Stimulated activated naive CD4-positive, alpha-beta T cell (primary cell): ENCODE measurements around the gene TMEM51.

Experiments
- DNase-seq, 6 experiments: peaks; one replicate each; lab custom pipeline; 2025; lab: John Stamatoyannopoulos, UW

The TMEM51 gene

DNA sequence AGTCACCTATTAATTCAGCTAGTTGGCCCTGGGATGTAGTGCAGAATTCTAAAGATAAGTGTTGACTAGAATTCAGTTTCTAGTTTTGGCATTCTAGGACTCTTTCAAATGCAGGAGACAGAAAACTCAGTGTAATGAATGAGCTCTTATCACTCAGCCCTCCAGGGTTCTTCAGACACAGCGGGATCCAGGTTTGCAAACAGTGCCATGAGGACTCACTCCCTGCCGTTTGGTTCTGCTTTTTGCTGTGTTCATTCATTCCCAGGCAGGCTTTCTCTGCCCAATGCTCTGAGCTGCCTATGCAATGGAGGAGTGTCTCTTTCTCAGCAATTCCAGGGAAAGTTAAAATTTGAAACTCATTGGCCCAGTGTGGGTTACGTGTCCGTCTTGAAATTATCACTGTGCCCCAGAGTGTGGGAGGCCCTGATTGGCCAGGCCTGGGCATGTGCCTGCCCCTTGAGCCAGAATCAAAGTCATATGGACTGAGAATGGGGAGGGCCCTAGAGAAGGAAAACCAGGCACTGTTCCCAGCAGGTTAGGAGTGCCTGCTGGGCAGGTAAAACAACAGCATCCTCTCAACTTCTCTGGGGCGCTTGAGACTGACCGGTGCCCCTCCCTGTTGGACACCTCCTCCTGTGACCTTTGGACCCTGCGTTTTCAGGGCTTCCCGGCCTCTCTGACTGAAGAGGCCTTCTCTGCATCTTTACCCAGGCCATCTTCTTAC is 43.4 kb downstream of the TMEM51 start:
- no peak for DNase-seq

DNA sequence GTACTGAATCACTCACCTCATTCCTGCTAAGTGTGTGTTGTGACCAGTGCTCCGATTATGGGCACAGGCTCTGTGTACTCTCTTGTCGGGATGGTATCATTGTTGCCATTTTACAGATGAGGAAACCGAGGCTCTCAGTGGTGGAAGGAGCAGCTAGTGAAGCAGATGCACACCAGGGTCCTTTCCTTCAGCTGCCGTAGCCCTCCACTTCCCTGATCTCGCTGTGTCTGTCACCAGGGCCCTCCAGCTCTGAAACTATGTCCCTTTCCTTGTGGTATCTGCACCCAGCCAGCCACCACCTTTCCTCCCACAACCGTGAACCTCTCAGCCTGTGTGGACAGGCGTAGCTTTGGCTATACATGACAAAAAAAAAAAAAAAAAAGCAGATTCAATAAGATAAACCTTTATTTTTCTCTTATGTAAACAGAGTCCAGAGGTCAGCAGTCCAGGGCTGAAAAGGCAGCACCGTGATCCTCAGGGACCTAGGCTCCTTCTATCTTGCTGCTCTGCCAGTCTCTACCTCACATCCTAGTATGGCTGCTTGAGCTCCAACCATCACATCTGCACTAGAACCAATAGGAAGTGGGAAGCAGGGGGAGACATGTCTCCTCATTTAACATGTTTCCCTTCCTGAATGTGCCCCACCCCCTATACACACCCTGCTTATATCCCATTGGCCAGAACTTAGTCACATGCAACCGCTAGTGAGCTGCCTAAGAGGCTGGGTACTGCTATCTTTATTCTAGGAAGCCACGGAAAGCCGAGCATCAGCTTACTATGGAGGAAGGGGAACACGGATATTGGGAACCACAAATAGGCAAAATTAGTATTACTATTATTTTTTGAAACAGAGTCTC is 44.3 kb downstream of the TMEM51 start:
- no peak for DNase-seq

DNA sequence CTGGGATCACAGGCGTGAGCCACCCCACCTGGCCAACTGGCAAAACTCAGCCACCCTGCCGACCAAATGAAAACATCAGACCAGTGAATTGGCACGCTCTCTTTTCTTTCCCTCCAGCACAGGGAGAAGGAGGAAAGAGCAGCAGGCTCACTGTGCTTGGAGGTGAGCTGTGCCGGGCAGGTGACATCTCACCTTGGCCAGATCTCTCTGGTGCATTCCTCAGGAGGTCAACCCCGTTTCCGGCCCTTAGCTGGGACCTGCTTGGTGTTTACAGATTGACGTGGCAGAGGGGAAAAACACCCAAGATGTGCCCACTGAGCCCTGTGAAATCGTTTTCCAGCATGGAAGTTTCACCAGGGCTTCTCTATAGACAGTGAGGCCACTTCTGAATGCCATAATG is 45.1 kb downstream of the TMEM51 start:
- DNase-seq: no peak

DNA sequence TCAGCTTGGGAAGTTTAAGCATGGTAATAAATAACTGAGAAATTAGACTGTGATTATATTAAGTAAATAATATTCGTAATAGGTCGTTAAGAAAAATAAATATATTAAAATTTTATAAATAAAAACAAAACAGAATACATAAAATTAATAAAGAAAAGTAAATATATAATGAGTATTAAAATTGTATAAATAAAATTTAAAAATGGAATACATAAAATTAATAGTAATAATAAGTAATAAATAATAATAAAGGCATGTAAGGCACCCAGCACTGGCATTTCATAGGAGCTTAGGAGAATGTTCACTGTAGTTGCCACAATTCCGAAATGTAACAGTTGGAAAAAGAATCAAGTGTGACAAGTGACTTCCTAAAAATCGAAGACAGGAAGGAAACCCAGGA is 47.7 kb downstream of the TMEM51 start:
- no peak for DNase-seq

DNA sequence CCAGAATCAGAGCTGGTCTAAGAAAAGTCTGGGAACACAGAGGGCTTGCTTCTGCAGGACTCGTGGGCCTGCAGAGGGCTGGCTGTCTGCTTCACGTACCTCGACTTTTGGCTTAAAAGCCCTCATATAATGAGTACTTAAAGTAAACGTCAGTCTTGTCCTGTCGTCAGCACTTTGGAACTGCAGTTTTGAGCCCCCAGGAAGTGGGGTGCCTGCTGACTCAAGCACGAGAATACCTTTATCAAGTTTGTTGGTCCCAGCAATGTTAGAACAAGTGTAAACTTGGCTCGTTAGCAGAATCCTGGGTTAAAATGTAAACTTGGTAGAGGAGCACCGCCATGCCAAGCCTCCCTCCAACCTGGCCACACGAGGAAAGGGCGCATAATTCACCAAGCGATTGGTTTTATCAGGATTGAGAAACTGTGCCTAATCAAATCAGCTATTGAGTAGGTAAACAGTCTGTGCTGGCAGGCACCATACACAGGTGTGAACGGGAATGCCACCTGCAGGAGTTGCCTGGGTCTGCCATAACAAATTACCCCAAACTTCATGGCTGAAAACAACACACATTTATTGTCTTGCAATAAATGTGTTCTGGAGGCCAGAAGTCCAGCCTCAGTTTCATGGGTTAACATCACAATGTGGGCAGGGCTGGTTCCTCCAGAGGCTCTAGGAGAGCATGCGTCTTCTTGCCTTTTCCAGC is 48.5 kb downstream of the TMEM51 start:
- DNase-seq: no peak

DNA sequence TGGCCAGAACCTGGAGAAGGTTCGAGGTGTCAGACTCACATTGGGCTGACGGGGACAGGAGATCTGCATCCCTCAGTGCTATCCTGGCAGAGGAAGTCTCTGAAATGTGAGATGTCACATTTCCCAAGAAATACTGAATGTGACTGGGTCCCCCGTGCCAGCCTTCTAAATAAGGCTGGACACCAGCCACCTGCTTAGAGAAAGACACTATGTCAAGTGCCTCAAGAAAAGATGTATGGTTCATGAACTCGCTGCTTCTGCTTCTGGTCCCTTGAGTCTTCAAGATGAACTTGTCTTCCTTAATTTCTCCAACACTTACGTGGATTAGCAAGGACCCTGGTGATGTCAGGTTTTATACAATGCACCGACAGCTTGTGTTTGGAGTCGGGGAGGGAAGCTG is 51.4 kb downstream of the TMEM51 start:
- no peak for DNase-seq

DNA sequence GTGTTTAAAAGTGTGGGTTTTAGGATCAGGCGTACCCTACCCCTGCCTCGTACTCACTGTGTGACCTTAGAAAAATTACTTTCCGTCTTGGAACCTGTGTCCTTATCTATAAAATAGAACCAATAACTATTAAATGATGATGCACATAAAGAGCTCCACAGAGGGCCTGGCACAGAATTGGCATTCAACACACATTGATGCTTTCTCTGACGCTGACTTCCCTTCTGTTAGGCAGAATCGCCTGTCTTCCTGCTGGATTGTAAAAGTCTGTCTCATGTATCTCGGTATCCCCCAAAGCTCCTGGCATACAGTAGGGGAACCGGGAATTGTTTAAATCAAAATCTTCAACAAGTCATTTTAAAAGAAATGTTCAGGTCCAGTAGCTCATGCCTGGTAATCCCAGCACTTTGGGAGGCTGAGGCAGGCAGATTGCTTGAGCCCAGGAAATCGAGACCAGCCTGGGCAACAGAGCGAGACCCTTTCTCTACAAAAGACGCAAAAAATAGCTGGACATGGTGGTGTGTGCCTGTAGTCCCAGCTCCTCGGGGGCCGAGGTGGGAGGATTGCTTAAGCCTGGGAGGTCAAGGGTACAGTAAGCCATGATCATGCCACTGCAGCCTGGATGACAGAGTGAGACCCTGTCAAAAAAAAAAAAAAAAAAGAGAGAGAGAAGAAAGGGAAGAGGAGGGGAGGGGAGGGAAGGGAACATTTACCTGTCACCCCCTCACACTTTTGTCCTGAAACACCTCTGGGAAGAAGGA is 52.2 kb downstream of the TMEM51 start:
- no peak for DNase-seq

DNA sequence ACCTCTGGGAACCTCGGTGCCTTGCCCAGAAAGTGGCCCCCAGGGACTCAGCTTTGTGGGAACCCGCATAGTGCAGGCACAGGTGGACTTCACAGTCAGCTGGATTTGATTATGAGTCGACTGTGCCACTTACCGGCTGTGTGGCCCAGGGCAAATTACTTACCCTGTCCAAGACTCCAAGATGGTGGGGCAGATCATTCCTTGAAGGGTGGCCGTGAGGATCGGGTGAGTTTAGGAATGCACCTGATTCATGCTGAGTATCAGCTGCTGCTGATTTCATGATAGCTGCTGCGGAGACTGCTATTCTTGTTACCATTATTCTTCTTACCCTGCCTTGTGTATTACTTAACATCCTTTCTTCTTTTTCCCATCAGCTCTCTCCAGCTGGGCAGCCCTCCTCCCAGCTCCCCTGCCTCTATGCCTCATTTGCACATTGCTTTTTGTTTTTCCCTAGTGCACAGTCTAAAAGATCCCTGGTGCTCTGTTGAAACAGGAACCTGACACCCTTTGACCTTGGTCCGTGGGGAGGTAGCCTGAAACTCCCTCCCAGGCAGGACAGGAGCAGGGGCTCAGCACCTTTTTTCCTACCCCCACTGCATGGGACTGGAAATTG is 53.0 kb downstream of the TMEM51 start:
- no peak for DNase-seq

DNA sequence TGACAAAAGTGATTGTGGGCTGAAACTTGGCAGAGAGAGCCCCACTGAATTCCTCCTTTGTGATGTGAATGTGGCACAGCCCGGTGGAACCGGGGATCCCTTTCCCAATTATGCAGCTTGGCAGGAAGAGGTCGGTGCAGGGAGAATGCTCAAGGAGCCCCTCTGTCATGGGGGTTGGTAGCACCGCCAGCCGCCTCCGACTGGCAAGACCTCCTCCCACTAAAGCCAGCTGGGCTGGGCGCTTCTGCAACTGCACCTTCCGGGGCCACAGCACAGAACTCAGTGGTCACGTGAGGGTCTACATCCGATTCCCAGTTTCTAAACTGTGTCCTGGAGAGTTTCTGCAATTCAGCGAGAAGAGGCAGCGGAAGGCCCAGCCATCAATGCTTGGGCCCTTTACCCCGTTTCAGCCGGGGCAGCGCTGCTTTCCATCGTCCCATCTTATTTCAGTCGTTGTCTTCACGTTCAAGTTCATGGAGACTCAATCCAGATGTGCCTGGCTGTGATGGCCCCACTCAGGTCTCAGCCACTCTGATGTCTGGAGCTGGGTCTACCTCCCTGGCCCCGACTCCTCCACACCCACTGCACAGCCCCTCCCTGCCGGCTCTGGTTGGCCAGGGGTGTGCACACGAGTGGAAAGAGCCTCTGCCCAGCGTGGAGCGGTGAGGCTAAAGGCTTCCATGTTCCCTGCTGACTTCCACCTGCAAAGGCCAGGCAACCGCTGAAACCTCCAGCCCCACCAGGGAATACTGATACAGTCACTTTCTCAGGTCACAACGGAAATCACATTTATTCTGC is 53.7 kb downstream of the TMEM51 start:
- DNase-seq: no peak

DNA sequence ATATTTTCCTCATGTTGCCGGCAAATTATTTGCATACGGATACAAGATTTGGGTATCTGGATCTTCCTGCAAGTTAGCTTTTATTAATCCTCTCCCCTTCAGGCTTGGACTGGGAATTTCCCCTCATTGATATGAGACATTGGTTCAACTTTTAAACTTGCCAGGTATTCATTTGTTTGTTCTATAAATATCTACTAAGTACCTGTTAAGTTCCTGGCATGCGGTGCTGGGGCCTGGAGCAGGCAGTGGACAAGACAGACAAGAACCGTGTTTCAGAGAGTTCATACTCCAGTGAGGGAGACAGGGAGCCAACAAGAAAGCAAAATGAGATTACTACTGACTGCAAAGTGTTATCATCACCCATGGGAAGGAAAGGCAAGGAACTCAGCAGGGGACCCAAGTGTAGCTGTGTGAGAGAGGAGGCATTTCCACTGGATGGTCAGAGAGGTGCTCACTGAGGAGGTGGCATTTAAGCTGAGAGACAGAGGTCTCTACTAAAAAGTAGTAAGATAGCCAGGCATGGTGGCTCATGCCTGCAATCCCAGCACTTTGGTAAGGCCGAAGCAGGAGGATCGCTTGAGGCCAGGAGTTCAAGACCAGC is 54.4 kb downstream of the TMEM51 start:
- DNase-seq: no peak

DNA sequence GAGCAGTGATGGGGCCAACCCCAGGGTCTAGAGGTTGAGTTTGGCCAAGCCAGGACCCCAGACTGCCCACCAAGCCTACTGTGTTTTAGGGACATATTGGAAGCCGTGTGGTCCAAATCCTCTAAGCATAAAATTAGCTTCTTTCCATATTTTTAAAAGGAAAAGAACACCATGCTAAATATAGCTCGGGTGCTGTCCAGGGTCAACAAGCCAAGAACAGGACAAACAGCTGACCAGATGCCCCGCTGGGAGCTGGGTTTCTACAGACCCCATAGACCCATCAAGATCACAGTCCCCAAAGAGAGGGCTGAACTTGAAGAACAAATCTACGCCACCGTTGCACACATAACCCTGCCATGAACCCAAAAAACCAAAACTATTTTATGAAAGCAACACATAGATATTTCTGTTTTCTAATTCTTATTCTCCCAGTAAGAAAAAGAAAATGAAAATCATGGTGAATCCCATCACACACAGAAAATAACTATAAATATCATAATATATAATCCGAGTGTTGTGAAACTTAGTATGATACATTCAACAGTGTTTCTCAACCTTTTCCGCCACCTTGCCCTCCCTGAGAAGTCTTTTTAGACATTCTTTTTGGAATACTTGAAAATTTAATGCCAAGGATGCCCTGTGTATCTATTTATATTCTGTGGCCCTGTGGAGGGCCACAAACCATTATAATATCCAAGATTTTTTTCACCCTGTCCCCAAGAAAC is 57.3 kb downstream of the TMEM51 start:
- DNase-seq: no peak

DNA sequence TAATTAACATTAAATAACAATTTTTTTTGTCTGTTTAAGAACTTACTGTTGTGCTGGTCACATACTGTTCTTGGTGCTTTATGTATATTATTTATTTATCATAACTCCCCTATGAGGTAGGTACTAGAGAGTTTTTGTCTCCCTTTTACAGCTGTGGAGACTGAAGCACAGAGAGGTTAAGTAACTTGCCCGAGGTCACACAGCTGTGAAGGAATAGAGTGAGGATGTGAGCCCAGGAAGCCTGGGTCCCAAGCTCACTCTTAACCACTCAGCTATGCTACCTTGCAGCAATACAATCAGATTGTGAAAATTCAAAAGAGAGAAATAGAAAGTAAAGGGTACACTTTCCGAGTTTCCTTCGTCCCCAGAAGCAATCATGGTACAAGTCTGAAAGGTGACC is 57.9 kb downstream of the TMEM51 start:
- no peak for DNase-seq

DNA sequence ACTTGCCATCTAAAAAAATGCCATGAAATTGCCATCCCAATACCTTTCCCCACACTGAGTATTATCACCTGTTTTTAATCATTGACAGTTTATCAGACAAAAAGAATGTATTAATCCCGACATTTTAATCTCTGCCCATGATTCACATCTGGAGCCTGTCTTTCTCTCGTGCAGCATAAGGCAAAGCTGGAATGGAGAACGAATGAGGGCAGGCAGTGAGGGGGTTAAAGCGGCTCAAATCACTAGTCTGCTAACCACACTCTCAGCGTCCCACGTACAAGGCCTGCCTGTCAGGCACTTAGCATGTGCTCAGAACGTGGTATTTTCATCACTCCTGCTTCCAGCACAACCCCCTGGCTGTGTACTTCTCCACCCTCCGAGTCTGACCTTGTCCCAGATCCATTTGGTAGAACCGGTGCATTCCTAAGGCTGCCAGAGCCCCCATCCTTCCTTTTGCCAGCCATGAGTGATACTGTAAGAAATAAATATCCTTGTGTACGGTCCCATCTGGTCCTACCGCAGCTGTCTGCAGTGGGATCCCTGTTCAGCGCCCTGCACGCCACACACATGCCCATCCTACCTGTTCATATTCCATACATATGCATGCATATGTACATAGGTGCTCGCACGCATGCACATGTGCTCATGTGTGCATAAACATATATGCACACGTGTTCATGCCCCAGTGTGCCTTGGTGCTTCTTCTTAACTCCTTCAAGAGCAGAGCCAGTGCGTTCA is 58.8 kb downstream of the TMEM51 start:
- DNase-seq: no peak

DNA sequence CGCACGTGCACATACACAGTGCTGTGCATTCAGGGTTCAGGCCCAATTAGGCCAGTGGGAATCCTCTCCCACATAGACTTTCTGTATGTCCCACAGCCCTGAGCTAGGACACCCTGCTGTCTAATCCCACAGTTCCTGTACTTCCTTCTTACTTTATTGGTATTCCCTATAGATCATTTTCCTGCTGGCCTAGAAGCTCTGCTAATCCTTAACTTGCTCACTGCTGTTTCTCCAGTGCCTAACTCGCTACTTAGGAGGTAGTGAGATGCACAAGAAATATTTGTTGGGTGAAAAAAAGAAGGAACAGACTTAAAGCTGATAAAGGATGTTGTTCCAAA is 59.4 kb downstream of the TMEM51 start:
- no peak for DNase-seq

DNA sequence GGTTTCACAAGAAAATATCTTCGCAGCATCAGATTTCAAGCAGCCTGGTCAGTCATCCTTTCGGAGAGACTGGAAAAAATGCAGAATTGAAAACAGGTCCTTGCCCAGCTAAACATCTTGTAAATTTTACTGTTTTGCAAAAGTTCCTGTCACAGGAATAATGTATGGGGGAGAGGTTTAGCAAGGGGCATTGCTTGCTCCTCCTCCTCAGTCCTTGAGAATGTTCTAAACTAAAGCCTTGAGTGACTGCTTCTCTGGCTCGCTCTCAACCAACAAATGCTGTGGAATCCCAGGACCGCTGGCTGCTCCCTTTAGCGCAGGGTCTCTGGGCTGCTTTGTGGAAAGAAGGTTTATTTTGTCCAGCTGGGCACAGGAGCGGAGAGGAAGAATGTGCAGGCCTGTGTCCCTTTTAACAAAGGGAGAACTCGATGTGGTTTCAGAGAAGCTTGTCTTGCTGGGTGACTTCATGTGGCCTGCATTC is 59.8 kb downstream of the TMEM51 start:
- DNase-seq: no peak

DNA sequence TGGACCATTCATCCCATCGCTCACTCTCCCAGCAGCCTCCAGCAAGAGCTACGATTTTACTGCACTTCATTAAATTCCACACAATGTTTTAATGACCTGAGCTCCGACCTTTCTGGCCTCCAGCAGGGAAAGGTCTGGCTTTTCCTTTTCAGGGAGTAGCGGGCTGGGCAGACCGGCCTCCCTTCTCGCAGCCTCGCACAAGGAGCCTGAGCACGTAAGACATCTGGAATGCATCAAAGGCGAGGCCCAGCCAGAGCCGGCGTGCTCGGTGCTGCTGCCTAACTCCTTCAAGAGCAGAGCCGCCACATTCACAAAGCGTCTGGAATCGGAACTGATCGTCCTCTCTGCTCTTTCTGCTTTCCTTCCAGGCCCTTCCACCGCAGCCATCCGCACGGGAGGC is 61.0 kb downstream of the TMEM51 start:
- DNase-seq: no peak

DNA sequence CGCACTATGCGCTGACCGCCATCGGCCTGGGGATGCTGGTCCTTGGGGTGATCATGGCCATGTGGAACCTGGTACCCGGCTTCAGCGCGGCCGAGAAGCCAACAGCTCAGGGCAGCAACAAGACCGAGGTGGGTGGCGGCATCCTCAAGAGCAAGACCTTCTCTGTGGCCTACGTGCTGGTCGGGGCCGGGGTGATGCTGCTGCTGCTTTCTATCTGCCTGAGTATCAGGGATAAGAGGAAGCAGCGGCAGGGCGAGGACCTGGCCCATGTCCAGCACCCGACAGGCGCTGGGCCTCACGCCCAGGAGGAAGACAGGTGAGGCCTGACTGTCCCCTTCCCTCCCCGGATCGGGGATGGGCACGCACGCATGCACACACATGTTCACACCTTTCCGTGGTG is 61.6 kb downstream of the TMEM51 start:
- DNase-seq: no peak

DNA sequence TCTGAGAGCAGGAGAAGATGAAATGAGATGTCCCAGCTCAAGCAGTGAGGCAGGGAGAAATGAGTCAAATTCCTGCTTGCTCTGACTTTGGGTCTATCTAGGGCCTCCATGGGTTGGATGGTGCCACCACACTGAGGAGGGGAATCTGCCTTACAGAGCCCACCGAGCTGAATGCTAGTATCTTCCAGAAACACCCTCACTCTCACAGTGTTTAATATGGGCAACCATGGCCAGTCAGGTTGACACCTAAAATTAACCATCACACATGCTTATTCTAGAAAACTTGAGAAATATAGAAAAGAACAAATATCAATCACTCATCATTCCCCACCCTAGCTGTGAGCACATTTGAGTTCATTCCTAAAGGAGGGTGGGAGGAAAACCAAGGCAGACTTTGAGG is 64.1 kb downstream of the TMEM51 start:
- no peak for DNase-seq
